UCSD-AML1 (cell line): ENCODE results near the gene MMRN2.
"Not testable (repeated sequence)": the region's sequence is repeated elsewhere in the genome, so short reads cannot be mapped to it uniquely, and the experiment has no call there.

Experiments
- DNase-seq: peaks from one replicate; lab custom pipeline; 2025; ENCODE audit not compliant: unreplicated experiment; lab: John Stamatoyannopoulos, UW

Gene MMRN2

GRCh38 chr10:86958116-86958900, 893 bp upstream of the MMRN2 start, which contains the start of gene SNCG:
Gene SNCG (plus strand): TSS chr10:86958599. CDS start chr10:86958698, 99 bp downstream.
- no peak for DNase-seq

DNA sequence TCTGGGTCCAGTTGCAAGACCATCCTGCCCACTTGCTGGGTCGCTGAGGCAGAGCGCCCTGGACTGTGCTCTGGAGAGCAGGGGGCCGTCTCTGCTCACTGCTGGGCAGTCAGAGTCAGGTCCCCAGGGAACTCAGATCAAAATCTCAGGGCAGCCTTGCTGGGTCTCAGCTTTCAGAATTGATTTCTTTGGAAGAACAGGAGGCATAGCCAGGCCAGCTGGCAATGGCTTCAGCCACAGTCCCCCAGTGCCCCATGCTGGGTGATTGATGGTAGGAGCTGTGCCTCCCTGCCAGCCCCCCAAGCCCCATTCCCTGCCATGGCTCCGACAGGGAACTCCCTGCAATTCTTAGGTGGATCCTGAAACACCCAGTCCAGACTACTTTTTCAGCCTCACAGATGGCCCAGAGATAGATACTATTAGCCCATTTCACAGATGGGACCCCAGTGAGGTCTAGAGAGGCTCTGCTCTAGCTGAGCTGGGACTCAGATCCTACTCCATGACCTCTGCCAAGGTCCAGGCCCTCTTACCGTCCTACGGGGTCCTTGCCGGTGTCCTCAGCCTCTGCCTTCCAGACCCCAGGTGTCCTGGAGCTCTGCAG, 467 bp downstream of the MMRN2 start:
- DNase-seq = no peak

- no peak for DNase-seq
These were observed 1.1 kb downstream of the MMRN2 start for GRCh38 chr10:86956195-86956847.

GRCh38 chr10:86955501-86956194, 1.8 kb downstream of the MMRN2 start:
- DNase-seq = peak; percentile 67

- DNase-seq = no peak
These were observed 2.5 kb downstream of the MMRN2 start for GRCh38 chr10:86954681-86955500.

DNA sequence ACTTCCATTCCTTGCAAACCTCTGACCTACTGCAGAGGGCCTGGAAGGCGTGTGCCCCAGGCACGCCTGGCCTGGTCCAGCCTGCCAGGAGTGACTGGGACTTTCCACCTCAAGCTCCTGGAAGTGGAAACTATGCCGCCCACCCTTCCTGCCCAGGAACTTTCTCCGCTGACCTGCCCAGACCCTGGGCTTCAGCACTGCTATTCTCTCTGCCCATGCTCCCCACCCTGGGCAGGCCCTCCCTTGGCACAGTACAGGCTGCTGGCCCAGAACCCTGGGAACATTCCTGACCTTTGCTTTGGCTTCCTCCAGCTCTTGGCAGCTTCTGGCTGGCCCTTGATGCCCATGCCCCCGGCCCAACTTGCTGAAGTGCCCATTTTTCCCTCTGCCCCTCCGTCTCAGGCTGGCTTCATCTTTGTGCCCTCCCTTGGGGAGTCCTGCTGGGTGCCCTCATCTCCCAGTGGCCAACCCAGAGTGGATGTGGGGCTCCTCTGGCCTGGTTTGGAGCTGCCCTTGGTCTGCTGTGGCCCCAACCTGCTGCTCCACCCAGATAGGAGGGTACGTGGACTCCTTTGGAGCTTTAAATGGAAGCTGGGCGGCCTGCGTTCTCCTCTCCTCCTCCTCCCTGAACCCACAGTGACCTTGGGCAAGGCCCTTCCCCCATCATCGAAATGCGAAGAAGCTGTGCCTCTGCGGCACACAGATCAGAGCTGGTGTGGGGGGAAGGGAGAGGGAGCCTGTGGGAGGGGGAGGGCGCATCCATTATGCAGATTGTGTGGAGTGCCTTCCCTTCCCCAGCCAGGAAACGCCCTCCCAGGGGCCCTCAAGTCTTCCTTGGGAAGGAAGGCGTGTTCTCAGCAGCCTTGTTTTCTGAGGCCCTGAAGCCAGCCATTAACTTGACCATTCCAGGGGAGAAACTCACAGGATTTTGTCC, 3.4 kb downstream of the MMRN2 start:
- peak; percentile 80 for DNase-seq

- DNase-seq = not testable (repeated sequence)
These were observed 4.7 kb downstream of the MMRN2 start for GRCh38 chr10:86952697-86953096.

- DNase-seq = no peak
These were observed 5.3 kb downstream of the MMRN2 start for GRCh38 chr10:86952106-86952505.

- DNase-seq = no peak
These were observed 6.1 kb downstream of the MMRN2 start for GRCh38 chr10:86951184-86951761.

- no peak for DNase-seq
These were observed 7.1 kb downstream of the MMRN2 start for GRCh38 chr10:86950349-86950748.

GRCh38 chr10:86947806-86948205, 9.6 kb downstream of the MMRN2 start:
- DNase-seq = not testable (repeated sequence)

DNA sequence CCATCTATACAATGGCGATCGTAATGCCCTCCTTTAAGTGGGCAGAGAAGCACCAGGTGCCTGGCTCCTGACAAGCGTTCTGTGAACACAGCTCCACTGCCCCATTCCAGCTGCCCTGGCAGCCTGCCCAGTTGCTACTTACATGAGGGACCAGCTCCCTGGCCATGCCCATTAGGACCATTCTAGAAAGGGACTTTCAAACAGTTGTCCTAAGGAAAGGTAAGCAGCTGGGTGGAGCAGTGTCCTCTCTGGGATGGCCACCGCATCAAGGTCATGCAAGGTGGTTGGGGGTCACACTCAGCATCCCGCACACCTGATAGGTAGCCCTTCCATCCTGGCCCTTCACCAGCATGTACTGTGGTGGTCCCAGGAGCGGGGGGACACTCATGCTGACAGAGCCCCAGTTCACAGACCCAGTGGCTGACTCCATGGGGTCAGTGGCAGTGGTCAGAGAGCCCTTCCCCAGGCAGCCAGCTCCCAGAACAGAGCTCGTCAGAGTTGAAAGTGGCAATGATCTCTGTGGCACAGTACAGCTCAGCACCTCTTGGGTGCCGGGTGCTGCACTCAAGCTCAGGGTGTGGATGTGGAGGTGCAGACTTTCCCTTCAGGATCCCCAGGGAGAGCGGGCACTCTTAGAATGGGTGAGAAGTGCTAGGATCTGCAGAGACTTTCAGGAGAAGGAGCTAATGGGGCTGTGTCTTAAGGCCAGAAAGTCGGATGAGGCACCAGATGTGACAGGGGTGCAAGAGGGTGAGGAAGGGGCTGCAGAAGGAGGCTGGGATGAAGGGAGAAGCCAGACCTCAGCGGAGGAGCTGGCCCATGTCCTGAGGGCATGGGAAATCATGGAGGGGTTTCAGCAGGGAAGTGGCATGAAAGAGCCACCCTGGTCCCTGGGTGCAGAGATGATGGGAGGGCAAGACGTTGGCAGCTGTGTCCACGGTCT, 10.9 kb downstream of the MMRN2 start:
- no peak for DNase-seq

GRCh38 chr10:86945361-86946212, 11.8 kb downstream of the MMRN2 start:
- no peak for DNase-seq

- DNase-seq = no peak
These were observed 12.5 kb downstream of the MMRN2 start for GRCh38 chr10:86944907-86945306.

GRCh38 chr10:86944471-86944870, 12.9 kb downstream of the MMRN2 start:
- DNase-seq = no peak

DNA sequence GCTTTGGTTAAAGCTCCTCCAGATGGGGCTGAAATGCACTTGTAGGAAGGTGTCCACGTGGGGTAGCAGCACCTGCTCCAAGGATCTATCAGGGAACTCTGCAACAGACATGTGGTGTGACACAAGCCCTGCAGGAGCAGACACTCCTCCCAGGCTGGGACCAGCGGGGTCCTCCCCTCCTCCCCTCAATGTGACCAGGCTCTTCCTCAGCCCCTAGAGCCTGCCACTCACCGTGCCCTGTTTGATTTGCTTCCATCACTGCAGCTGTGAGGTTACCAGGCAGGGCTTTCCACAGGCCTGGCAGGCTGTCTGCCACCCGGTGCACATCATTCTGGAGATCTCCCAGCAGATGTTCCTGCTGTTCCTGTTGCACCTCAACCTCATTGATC, 13.4 kb downstream of the MMRN2 start:
- DNase-seq = no peak
